AG04450 (cell line): Measurements from ENCODE around the gene PSKH1. TPM values are rescaled to one million over a fixed set of nuclear protein-coding genes. Genes with fewer than 3 reads are reported as not detected.
"Not testable (repeated sequence)": the region's sequence is repeated elsewhere in the genome, so short reads cannot be mapped to it uniquely, and the experiment has no call there.

ENCODE experiments used
- CTCF ChIA-PET: fragments of 300-600, 350-600 bp; formaldehyde crosslinking; extraction: SDS; loops from one replicate; lab custom pipeline; 2022; ENCODE audit warnings: antibody characterized with exemption, inconsistent platforms; lab: Charles Lee
- POLR2A ChIA-PET: fragments of 350-600 bp; formaldehyde crosslinking; extraction: SDS; loops from one replicate; lab custom pipeline; 2021; ENCODE audit warnings: antibody characterized with exemption, inconsistent platforms; lab: Yijun Ruan, JAX
- DNase-seq: peaks from one replicate; pipeline ENCODE4 v3.0.0-alpha.2; 2011; ENCODE audit warnings: low read depth, low spot score
- H3K27ac ChIP-seq: one replicate; pipeline ENCODE4 v1.5.1; 2012; ENCODE audit warnings: low read depth, low read length, control low read depth
- H3K27me3 ChIP-seq: one replicate; pipeline ENCODE4 v1.6.0; 2012; ENCODE audit warnings: low read length; ENCODE audit not compliant: control insufficient read depth, insufficient read depth
- H3K4me3 ChIP-seq: 2 replicates; pipeline ENCODE4 v1.5.1; 2011; ENCODE audit warnings: mild to moderate bottlenecking, low read depth, low read length, control low read depth
- H3K9me3 ChIP-seq: 2 replicates; pipeline ENCODE4 v1.5.1; 2012; ENCODE audit warnings: low read length; ENCODE audit not compliant: control insufficient read depth, insufficient read depth
- polyA plus RNA-seq: library from polyadenylated mRNA; depleted of rRNA; stranded (reverse); fragments of >200 nt; gene quantifications from 2 replicates; pipeline ENCODE4 v1.2.3, GENCODE V29; 2011
- TF ChIP-seq, protein P1 (sequence below): IDR thresholded peaks from 2 replicates; pipeline ENCODE4 v1.5.1; 2011; ENCODE audit warnings: low read depth, low read length, control low read depth, inconsistent platforms

Gene PSKH1
- polyA plus RNA-seq, 1 experiment = 18.2 TPM

GRCh38 chr16:67967958-67968399 is 74.9 kb downstream of the PSKH1 start:
- H3K9me3 ChIP-seq = no peaks in the 10 kb centered on the region; the same call in 1 of the 2 replicates
- DNase-seq = no peak
- H3K4me3 ChIP-seq = peak overlapping the region; percentile 89
- H3K27me3 ChIP-seq = no peaks in the 10 kb centered on the region
- peak overlapping the region; percentile 80 for H3K27ac ChIP-seq
- ChIA-PET POLR2A (interaction anchor here (1.8 kb wide), 1 partner anchor 8 kb away, joined by 9 read pairs; no protein-coding TSS in a partner anchor), CTCF (no interaction called here)
- TF ChIP-seq, protein P1, sequence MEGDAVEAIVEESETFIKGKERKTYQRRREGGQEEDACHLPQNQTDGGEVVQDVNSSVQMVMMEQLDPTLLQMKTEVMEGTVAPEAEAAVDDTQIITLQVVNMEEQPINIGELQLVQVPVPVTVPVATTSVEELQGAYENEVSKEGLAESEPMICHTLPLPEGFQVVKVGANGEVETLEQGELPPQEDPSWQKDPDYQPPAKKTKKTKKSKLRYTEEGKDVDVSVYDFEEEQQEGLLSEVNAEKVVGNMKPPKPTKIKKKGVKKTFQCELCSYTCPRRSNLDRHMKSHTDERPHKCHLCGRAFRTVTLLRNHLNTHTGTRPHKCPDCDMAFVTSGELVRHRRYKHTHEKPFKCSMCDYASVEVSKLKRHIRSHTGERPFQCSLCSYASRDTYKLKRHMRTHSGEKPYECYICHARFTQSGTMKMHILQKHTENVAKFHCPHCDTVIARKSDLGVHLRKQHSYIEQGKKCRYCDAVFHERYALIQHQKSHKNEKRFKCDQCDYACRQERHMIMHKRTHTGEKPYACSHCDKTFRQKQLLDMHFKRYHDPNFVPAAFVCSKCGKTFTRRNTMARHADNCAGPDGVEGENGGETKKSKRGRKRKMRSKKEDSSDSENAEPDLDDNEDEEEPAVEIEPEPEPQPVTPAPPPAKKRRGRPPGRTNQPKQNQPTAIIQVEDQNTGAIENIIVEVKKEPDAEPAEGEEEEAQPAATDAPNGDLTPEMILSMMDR = no peak

- H3K4me3 ChIP-seq = peak within 1 kb of the TSS; percentile 89
- CTCF ChIA-PET = no interaction called here
- DNase-seq = no peak
- TF ChIP-seq, protein P1 = no peak
- POLR2A ChIA-PET = interaction anchor here (1.8 kb wide), 1 partner anchor 9 kb away, joined by 9 read pairs; no protein-coding TSS in a partner anchor
- no peaks in the 10 kb centered on the region for H3K27me3 ChIP-seq
- H3K9me3 ChIP-seq = no peaks in the 10 kb centered on the region; the same call in 1 of the 2 replicates
- H3K27ac ChIP-seq = peak within 1 kb of the TSS; percentile 80
Measured at GRCh38 chr16:67968400-67969253, 75.6 kb downstream of the PSKH1 start, which contains the start of gene SLC12A4. TSS of gene SLC12A4 (minus strand) at chr16:67968637. CDS start at chr16:67968553, 84 bp downstream.

DNA sequence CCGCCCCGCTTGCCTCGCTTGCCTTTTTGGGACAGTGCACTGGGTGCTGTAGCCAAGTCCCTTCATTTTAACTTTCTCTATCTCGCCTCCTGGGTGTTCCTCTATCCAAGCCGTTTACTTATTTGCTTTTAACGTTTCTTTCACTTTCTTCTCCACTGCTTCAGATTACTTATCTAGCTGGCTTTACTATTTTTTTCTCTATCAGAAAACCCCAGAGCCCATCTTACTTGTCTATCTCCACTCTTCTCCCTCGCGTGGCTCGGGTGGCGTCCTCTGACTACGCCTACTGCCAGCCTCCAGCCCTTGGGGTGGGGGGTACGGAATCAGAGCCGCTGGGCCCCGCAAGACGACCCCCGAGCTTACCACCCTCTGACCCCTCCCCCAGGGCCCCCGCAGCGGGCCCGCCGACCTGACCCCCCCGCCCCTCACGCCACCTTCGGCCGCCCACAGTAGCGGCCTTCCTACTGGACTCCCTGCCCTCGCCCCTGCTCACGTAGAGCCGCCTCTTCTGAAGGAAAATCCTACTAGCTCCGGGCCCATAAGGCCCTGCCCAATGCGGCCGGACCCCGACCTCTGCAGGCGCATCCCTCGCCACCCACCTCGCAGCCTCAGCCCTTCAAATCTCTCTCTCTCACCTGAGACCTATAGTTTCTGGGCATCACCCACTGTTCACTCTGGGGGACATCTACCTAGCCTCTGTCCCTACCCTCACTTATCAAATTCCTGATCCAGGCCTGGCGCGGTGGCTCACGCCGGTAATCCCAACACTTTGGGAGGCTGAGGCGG is 76.4 kb downstream of the PSKH1 start:
- H3K4me3 ChIP-seq = peak overlapping the region; percentile 89
- POLR2A ChIA-PET = interaction anchor here (1.8 kb wide), 1 partner anchor 10 kb away, joined by 9 read pairs; no protein-coding TSS in a partner anchor
- CTCF ChIA-PET = interaction anchor here (0.7 kb wide), 1 partner anchor 24 kb away, joined by 3 read pairs; no protein-coding TSS in a partner anchor

GRCh38 chr16:67971111-67971510 is 78.1 kb downstream of the PSKH1 start:
- Histone ChIP-seq H3K9me3 (no peaks in the 10 kb centered on the region; the same call in 1 of the 2 replicates), H3K27me3 (peaks cover 4% of the 10 kb centered on the region), H3K4me3 (no peak overlapping the region), H3K27ac (no peak overlapping the region)
- ChIA-PET CTCF (no interaction called here), POLR2A (no interaction called here)
- DNase-seq = no peak
- TF ChIP-seq, protein P1 = no peak

More for the DNA sequence above, 76.4 kb downstream of the PSKH1 start:
- no peaks in the 10 kb centered on the region for H3K27me3 ChIP-seq
- no peaks in the 10 kb centered on the region; the same call in 1 of the 2 replicates for H3K9me3 ChIP-seq
- TF ChIP-seq, protein P1 = no peak
- no peak for DNase-seq
- no peak overlapping the region for H3K27ac ChIP-seq

GRCh38 chr16:67972285-67972684 is 79.2 kb downstream of the PSKH1 start:
- H3K9me3 ChIP-seq, H3K4me3 ChIP-seq, DNase-seq, POLR2A ChIA-PET, H3K27ac ChIP-seq, H3K27me3 ChIP-seq: not testable (repeated sequence)
- CTCF ChIA-PET = interaction anchor here (0.7 kb wide), 1 partner anchor 79 kb away, joined by 6 read pairs; no protein-coding TSS in a partner anchor
